Aorta (tissue), 5 donors: ENCODE data around the gene RING1. TPM values are rescaled to one million over a fixed set of nuclear protein-coding genes. Genes with fewer than 3 reads are reported as not detected.

Experiments used
- ATAC-seq: fragments of 200-7000 bp; cut with Tn5 transposase; one replicate; pipeline ENCODE4 v1.9.1; 2022; ENCODE audit warnings: moderate library complexity; ENCODE audit not compliant: low FRiP score
- DNase-seq, 2 donors: peaks; one replicate each; pipeline ENCODE4 v3.0.0-alpha.2; 2020
- H3K27ac ChIP-seq, 2 donors: one replicate each; pipeline ENCODE4 v1.5.1; 2013; ENCODE audit warnings: low read length in 2 of 2, mild to moderate bottlenecking in 2 of 2, moderate library complexity in 2 of 2, control low read depth in 1 of 2, inconsistent platforms in 1 of 2, low read depth in 1 of 2
- H3K27me3 ChIP-seq, 2 donors: one replicate each; pipeline ENCODE4 v1.6.1; 2013; ENCODE audit warnings: control low read depth in 1 of 2, low read length in 1 of 2, mild to moderate bottlenecking in 1 of 2, moderate library complexity in 1 of 2; ENCODE audit not compliant: insufficient read depth in 2 of 2, control insufficient read depth in 1 of 2
- H3K36me3 ChIP-seq, 2 donors: one replicate each; pipeline ENCODE4 v1.6.1; 2013; ENCODE audit warnings: control low read depth in 1 of 2, low read length in 1 of 2, mild to moderate bottlenecking in 1 of 2; ENCODE audit not compliant: insufficient read depth in 2 of 2, control insufficient read depth in 1 of 2
- H3K4me1 ChIP-seq, 2 donors: one replicate each; pipeline ENCODE4 v1.6.1; 2013; ENCODE audit warnings: low read length in 2 of 2, control low read depth in 1 of 2, mild to moderate bottlenecking in 1 of 2, moderate library complexity in 1 of 2; ENCODE audit not compliant: insufficient read depth in 2 of 2, control insufficient read depth in 1 of 2
- H3K4me3 ChIP-seq, 2 donors: one replicate each; pipeline ENCODE4 v1.5.1; 2013; ENCODE audit warnings: low read length in 2 of 2, control low read depth in 1 of 2, mild to moderate bottlenecking in 1 of 2
- H3K9me3 ChIP-seq: one replicate; pipeline ENCODE4 v1.6.1; 2013; ENCODE audit warnings: mild to moderate bottlenecking, low read length; ENCODE audit not compliant: control insufficient read depth
- WGBS, 2 donors: extraction: QIAGEN DNeasy Blood & Tissue Kit; methylation state at CpG; one replicate each; pipeline ENCODE4 v1.1.7; 2013; 5-methylcytosine and 5-hydroxymethylcytosine counted together
- intact Hi-C, 2 donors: fragments of 100-400 bp; cut with DNase I; formaldehyde crosslinking; loops; one replicate each; pipeline versions ENCODE4 v1.14.2 to v1.15.0; 2022
- polyA plus RNA-seq, 2 donors: library from polyadenylated mRNA; stranded (reverse); fragments of 200-250 nt; gene quantifications; one replicate each; pipeline ENCODE4 v1.2.3, GENCODE V29; 2013
- total RNA-seq, 2 donors: library from RNA; stranded (reverse); fragmentation: NEBNext Ultra II Directional; extraction: Animal tissue kit (Norgen Biotek cat#: 25700); gene quantifications; one replicate each; pipeline ENCODE4 v1.2.1, GENCODE V29; 2021
- donor health status: healthy with polysubstance abuse.
- donor health status: Bipolar disorder and iron deficiency.
- donor health status: DM: no; HTN: no; CAD: no.
- donor health status: DM: no; HTN: no; CAD: no.
- donor health status: DM: yes; HTN: yes; CAD: no.

Gene RING1
- total and polyA plus RNA-seq, 4 donors, result 26.4 to 64.0 (median 36.1) TPM

DNA sequence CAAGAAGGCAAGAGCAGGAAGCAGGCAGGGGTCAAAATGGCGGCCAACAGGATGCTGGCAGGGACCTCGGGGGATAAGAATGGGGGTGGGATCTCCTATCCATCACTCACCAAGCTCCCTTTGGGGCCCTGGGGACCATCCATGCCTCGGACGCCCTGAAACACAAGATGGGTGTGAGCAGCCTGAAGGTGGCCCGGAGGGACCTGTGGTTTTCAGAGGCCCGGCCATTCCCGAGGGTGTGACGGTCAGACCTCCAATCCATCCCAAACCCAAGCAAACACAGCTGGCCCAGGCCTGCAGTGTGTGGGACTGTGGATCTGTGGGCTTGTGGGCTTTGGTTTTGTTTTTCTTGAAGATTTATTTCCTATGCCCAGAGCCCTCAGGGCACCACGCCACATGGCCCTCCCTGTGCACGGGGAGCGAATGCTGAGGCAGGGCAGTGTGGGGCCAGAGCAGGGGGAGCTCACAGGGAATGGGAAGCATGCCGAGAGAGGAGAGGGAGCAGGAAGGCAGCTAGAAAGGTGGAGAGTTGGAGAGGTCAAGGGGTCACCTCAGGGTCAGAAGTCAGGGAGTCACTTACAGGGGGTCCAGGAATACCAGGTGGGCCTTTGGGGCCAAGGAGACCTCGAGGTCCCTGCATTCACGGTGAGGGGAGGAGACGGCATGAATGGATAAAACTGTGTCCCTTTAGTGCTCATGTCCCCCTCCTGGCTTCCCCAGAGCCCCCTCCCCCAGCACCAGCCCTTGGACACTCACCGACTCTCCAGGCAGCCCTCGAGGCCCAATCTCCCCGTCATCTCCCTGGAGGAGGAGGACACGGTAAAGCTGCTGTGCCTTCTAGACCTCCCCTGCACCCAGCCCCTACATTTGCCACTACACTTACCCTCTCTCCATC, 30.5 kb upstream of the RING1 start:
- Histone ChIP-seq H3K27ac (no peak overlapping the region), H3K36me3 (no peaks in the 10 kb centered on the region), H3K4me1 (no peaks in the 10 kb centered on the region), H3K27me3 (no peaks in the 10 kb centered on the region), H3K4me3 (no peak overlapping the region), H3K9me3 (no peaks in the 10 kb centered on the region)
- intact Hi-C loops, result no loop called here
- ATAC-seq (no peak), DNase-seq (no peak)
- 79 to 81% methylated on average over 19 of the region's 19 CpGs for WGBS, 2 donors

DNA sequence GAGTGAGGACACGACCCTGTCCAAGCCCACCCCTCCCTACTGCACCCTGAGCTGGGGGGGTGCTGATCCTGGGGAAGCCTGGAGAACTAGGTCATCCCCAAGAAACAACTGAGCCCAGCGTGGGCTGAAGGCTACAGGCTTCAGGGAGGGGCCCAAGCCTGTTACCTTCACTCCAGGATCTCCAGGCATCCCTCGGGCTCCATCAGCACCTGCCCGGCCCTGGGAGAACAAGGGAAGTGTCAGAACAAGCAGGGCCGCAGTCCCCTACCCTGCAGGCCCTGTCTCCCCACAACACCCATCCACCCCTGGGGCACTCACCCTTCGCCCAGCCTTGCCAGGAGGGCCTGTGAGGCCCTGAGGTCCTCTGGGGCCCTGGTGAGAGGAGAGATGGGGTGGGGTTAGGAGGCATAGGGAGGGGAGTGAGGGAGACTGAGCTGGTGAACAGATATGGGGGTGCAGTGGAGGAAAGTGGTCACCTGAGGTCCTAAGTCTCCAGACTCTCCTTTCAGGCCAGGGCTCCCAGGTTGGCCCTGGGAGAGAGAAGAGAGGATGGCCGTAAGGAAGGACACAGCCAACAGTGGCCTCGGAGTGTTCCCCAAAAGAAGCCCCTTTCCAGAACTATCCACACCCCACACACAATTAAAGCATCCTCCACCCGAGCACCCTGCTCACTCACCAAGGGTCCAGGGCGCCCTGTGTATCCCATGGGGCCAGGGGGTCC, 29.4 kb upstream of the RING1 start:
- Histone ChIP-seq H3K9me3 (no peaks in the 10 kb centered on the region), H3K27ac (no peak overlapping the region), H3K4me1 (no peaks in the 10 kb centered on the region), H3K27me3 (no peaks in the 10 kb centered on the region), H3K36me3 (no peaks in the 10 kb centered on the region), H3K4me3 (no peak overlapping the region)
- intact Hi-C loops, result no loop called here
- 91 to 93% methylated on average over 9 to 10 of the region's 10 CpGs for WGBS, 2 donors
- no peak for ATAC-seq
- no peak for DNase-seq

DNA sequence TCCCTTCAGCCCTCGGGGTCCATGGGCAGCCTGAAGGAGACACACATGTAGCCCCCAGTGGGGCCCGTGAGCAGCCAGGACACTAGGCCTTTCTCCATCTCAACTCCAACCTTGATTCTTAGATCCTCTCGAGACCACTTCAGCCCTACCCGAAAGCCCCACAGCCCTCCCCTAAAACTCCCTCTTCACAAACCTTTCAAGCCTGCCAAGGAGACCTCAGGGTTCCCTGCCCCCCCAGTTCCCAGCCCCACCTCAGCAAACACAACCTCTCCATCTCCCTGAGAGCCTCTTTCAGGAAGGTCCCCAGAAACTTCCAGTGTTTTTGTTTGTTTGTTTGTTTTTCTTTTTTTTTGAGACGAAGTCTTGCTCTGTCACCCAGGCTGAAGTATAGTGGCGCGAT, 27.2 kb upstream of the RING1 start:
- DNase-seq, result peak in 1 of 2 donors; percentile 29
- no peaks in the 10 kb centered on the region for H3K9me3 ChIP-seq
- H3K36me3 ChIP-seq, result no peaks in the 10 kb centered on the region
- H3K27me3 ChIP-seq, result no peaks in the 10 kb centered on the region
- ATAC-seq, result no peak
- WGBS, 2 donors, result 74 to 88% methylated on average over 7 of the region's 7 CpGs
- H3K4me1 ChIP-seq, result no peaks in the 10 kb centered on the region
- H3K27ac ChIP-seq, result no peak overlapping the region
- intact Hi-C loops, result no loop called here
- H3K4me3 ChIP-seq, result no peak overlapping the region

DNA sequence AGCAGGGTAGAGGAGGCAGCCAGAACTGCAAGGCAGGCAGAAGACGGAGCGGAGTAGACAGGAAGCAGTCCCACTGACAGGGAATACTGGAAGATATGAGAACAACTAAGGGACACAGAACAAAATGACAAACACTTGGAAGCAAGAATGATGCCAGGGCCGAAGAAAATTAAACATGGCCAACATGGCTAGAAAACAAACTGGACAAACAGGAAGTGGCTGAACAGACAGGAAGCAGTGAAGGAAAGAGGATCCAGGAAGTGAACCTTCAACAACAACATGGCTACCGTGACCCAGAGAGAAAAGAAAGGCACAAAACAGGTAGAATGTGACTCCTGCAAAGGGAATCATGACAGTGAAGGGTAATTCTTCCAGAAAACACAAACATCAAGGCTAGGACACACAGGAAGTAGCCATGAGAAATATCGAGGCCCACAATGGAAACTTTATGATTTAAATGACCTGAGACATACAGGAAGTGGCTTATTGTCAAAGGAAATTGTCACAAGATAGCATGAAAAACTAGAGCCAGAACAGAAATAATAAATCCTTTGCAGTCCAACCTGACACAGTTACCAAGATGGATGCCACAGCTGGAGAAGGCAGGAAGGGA, 25.1 kb upstream of the RING1 start:
- intact Hi-C loops, result no loop called here
- no peaks in the 10 kb centered on the region for H3K9me3 ChIP-seq
- H3K4me3 ChIP-seq, result no peak overlapping the region
- WGBS, 2 donors, result 71 to 80% methylated on average over 5 of the region's 5 CpGs
- no peaks in the 10 kb centered on the region for H3K27me3 ChIP-seq
- no peaks in the 10 kb centered on the region for H3K36me3 ChIP-seq
- no peaks in the 10 kb centered on the region for H3K4me1 ChIP-seq
- no peak overlapping the region for H3K27ac ChIP-seq
- no peak for DNase-seq
- ATAC-seq, result no peak

DNA sequence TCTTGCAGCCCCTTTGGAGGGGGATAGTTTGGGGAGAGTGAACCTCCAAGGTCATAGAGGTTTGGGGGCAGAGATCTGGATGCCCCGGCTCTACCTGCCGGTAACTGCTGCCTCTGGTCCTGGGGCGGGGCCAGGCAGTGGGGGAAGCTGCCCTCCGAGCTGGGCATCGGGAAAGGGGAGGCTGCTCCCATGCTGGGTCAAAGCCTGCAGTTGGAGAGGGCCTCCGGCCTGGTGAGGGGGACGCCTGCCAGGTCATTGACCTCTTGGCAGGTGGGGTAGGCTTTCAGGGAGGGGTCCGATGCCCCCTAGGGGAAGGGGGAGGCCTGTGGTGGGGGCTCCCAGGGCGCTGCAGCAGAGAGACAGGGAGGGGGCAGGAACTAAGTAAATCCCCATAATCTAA, 23.1 kb upstream of the RING1 start:
- Histone ChIP-seq H3K9me3 (no peaks in the 10 kb centered on the region), H3K27ac (no peak overlapping the region), H3K4me3 (no peak overlapping the region), H3K4me1 (no peaks in the 10 kb centered on the region), H3K27me3 (no peaks in the 10 kb centered on the region), H3K36me3 (no peaks in the 10 kb centered on the region)
- peak in 1 of 2 donors; percentile 39 for DNase-seq
- 72 to 87% methylated on average over 7 to 9 of the region's 9 CpGs for WGBS, 2 donors
- ATAC-seq, result no peak
- intact Hi-C loops, result no loop called here

DNA sequence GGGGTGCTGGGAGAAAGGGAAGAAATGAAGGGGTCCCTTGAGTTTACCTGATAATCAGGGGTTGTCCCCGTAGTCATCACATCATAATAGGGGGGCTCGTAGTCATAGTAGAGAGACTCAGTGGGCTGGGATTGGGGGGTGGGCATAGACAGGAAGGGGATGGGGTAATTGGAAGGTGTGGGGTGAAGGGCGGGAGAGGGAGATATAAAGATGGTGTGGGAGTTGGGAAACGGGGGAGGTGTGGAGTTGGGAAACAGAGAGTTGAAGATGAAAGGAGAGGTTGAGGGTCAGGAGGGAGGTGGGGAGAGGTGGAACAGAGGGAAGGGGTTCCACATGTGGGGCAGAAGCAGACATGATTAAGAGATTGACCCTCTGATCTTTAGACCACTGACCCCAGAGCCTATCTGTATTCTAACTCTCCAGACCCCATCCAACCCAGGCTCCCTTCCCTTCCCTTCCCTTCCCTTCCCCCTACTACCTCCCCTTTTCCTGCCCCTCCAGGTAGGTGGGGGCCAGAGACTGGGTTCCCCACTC, 22.6 kb upstream of the RING1 start:
- 91 to 93% methylated on average over 4 of the region's 4 CpGs for WGBS, 2 donors

DNA sequence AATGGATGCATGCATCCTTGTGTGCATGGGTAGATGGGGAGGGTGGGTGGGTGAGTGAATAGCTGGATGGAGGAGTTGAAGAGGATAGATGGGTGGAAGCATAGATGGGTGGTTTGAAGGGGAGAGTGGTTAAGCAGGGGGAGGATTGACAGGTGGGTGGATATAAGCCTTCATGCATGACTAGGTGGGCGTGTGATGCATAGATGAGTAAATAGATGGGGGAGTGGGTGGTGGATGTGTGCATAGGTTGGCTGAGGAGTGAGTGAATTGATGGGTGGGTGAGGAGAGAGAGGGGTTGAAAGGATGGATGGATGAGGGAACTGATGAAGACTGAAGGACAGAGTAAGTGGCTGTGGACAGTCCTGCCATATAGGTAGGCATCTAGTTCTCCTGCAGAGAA, 20.5 kb upstream of the RING1 start:
- WGBS, 2 donors, result 93 to 96% methylated on average over 1 of the region's 1 CpG
- Histone ChIP-seq H3K27ac (no peak overlapping the region), H3K36me3 (no peaks in the 10 kb centered on the region), H3K27me3 (no peaks in the 10 kb centered on the region), H3K4me1 (no peaks in the 10 kb centered on the region), H3K4me3 (no peak overlapping the region), H3K9me3 (no peaks in the 10 kb centered on the region)
- ATAC-seq (no peak), DNase-seq (no peak)
- intact Hi-C loops, result no loop called here

More for the DNA sequence above, 22.6 kb upstream of the RING1 start:
- no peak for DNase-seq
- Histone ChIP-seq H3K9me3 (no peaks in the 10 kb centered on the region), H3K4me3 (no peak overlapping the region), H3K27ac (no peak overlapping the region), H3K36me3 (no peaks in the 10 kb centered on the region), H3K27me3 (no peaks in the 10 kb centered on the region), H3K4me1 (no peaks in the 10 kb centered on the region)
- no peak for ATAC-seq
- intact Hi-C loops, result no loop called here

DNA sequence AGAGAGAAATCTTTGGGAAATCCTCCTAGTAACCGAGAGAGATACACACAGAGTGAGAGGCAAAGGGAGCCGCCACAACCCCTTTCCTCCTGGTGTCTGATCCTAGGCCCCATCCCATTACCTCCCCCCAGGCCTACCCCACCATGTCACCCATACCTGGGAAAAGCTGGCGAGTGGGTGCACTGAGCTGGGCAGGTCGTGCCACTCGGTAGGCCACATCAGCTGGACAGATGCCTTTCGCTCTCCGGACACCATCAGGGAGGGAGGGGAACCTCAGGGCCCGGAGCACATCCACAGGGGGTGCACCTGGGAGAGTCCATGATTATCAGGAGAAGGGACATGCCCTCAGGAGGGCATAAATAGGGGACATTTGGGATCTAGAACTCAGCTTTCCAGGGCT, 19.1 kb upstream of the RING1 start:
- 89 to 92% methylated on average over 8 of the region's 8 CpGs for WGBS, 2 donors
- Histone ChIP-seq H3K27me3 (no peaks in the 10 kb centered on the region), H3K36me3 (no peaks in the 10 kb centered on the region), H3K9me3 (no peaks in the 10 kb centered on the region), H3K4me3 (no peak overlapping the region), H3K4me1 (no peaks in the 10 kb centered on the region), H3K27ac (no peak overlapping the region)
- intact Hi-C loops, result no loop called here
- ATAC-seq (no peak), DNase-seq (peak in 1 of 2 donors; percentile 36)
